H1 (cell line): ENCODE results near the gene CCL23. TPM values are rescaled to one million over a fixed set of nuclear protein-coding genes. Genes with fewer than 3 reads are reported as not detected.

Experiments
- CTCF ChIA-PET: fragments of 300-600 bp; sonication (Branson Sonifier 250); formaldehyde crosslinking; loops from one replicate; lab custom pipeline; 2021; ENCODE audit not compliant: partially characterized antibody; lab: Charles Lee
- POLR2A ChIA-PET: fragments of 300-600 bp; sonication (Branson Sonifier 250); formaldehyde crosslinking; loops from one replicate; lab custom pipeline; 2021; ENCODE audit warnings: inconsistent platforms; ENCODE audit not compliant: partially characterized antibody; lab: Charles Lee
- DNase-seq, 2 experiments: peaks; one replicate each; pipeline versions ENCODE4 v3.0.0 to v3.0.0-alpha.2; 2010 to 2022; ENCODE audit warnings: low spot score in 2 of 2, low read depth in 1 of 2, mixed read lengths in 1 of 2
- FAIRE-seq: peaks from 2 replicates; lab custom pipeline; 2011; peaks lifted over from hg19 to GRCh38; lab: Jason Lieb, UNC
- H2AFZ ChIP-seq: 2 replicates; pipeline ENCODE4 v1.8.1; 2012; ENCODE audit warnings: low read length, inconsistent platforms
- H2AK5ac ChIP-seq: 2 replicates; pipeline ENCODE4 v1.6.1; 2013; ENCODE audit warnings: low read depth, low read length
- H2BK120ac ChIP-seq: replicated peaks from 2 replicates; pipeline ENCODE3; 2013; ENCODE audit warnings: low read depth, low read length, inconsistent platforms
- H2BK12ac ChIP-seq: 2 replicates; pipeline ENCODE4 v1.6.1; 2013; ENCODE audit warnings: low read depth, low read length
- H2BK15ac ChIP-seq: 2 replicates; pipeline ENCODE4 v1.6.1; 2013; ENCODE audit warnings: low read length
- H2BK20ac ChIP-seq: 2 replicates; pipeline ENCODE4 v1.6.1; 2013; ENCODE audit warnings: low read length
- H2BK5ac ChIP-seq: 2 replicates; pipeline ENCODE4 v1.6.1; 2013; ENCODE audit warnings: low read depth, low read length
- H3K14ac ChIP-seq: 2 replicates; pipeline ENCODE4 v1.6.1; 2013; ENCODE audit warnings: inconsistent platforms; ENCODE audit not compliant: insufficient read length
- H3K18ac ChIP-seq: 2 replicates; pipeline ENCODE4 v1.6.1; 2013; ENCODE audit warnings: low read length; ENCODE audit errors: extremely low read depth
- H3K23ac ChIP-seq: 2 replicates; pipeline ENCODE4 v1.6.1; 2013; ENCODE audit warnings: inconsistent platforms; ENCODE audit not compliant: insufficient read length
- H3K23me2 ChIP-seq: 2 replicates; pipeline ENCODE4 v1.6.1; 2013; ENCODE audit warnings: low read depth, low read length
- H3K27ac ChIP-seq: 2 replicates; pipeline ENCODE4 v1.6.1; 2011; ENCODE audit warnings: low read depth, low read length, inconsistent platforms
- H3K27me3 ChIP-seq, 4 experiments: replicated peaks in 1 of 4; 1 replicate in 1 of 4; 2 replicates in 3 of 4; pipeline versions ENCODE4 v1.6.1 to v1.8.1; 2011 to 2013; ENCODE audit warnings: low read length in 3 of 4, mild to moderate bottlenecking in 3 of 4, inconsistent platforms in 2 of 4, mixed read lengths in 2 of 4, moderate library complexity in 1 of 4; ENCODE audit not compliant: control insufficient read depth in 3 of 4, insufficient read depth in 3 of 4; ENCODE audit errors: extremely low read depth in 1 of 4
- H3K36me3 ChIP-seq, 4 experiments: 2 replicates each; pipeline versions ENCODE4 v1.6.1 to v1.8.1; 2011 to 2013; ENCODE audit warnings: mild to moderate bottlenecking in 4 of 4, low read length in 3 of 4, moderate library complexity in 2 of 4, control low read depth in 1 of 4, inconsistent platforms in 1 of 4; ENCODE audit not compliant: insufficient read depth in 4 of 4, control insufficient read depth in 2 of 4
- H3K4ac ChIP-seq: replicated peaks from 2 replicates; pipeline ENCODE3; 2013; ENCODE audit warnings: low read length, low read depth, mixed read lengths, inconsistent platforms; ENCODE audit not compliant: insufficient read length
- H3K4me1 ChIP-seq, 4 experiments: replicated peaks in 1 of 4; 1 replicate in 1 of 4; 2 replicates in 3 of 4; pipeline versions ENCODE4 v1.6.1 to v1.8.1; 2011 to 2013; ENCODE audit warnings: low read length in 3 of 4, inconsistent platforms in 2 of 4, mixed read lengths in 1 of 4; ENCODE audit not compliant: insufficient read depth in 4 of 4, control insufficient read depth in 3 of 4
- H3K4me2 ChIP-seq, 2 experiments: 2 replicates each; pipeline versions ENCODE4 v1.6.1 to v1.8.1; 2011 to 2013; ENCODE audit warnings: low read depth in 2 of 2, low read length in 2 of 2, control low read depth in 1 of 2, inconsistent platforms in 1 of 2, mild to moderate bottlenecking in 1 of 2; ENCODE audit not compliant: insufficient read depth in 1 of 2
- H3K4me3 ChIP-seq, 4 experiments: fragments of 200-600, 300-600 bp in 1 of 4; sonication (generic), shearing (Covaris generic), sonication (Bioruptor Twin) in 1 of 4; 2 replicates each; pipeline versions ENCODE4 v1.5.1 to v1.8.1; 2011 to 2016; ENCODE audit warnings: low read length in 4 of 4, low read depth in 3 of 4, control low read depth in 2 of 4, inconsistent platforms in 2 of 4, mild to moderate bottlenecking in 2 of 4, mixed read lengths in 1 of 4, moderate library complexity in 1 of 4; ENCODE audit not compliant: insufficient read depth in 2 of 4; ENCODE audit errors: extremely low read depth in 1 of 4
- H3K56ac ChIP-seq: replicated peaks from 2 replicates; pipeline ENCODE3; 2013; ENCODE audit warnings: low read depth, mild to moderate bottlenecking, mixed read lengths, low read length, inconsistent platforms; ENCODE audit not compliant: insufficient read length
- H3K79me1 ChIP-seq: 2 replicates; pipeline ENCODE4 v1.6.1; 2013; ENCODE audit warnings: low read depth, low read length, control low read depth
- H3K79me2 ChIP-seq, 2 experiments: 2 replicates each; pipeline versions ENCODE4 v1.6.1 to v1.8.1; 2012 to 2013; ENCODE audit warnings: low read length in 2 of 2, mild to moderate bottlenecking in 2 of 2, inconsistent platforms in 1 of 2; ENCODE audit not compliant: insufficient read depth in 2 of 2, control insufficient read depth in 1 of 2
- H3K9ac ChIP-seq, 4 experiments: replicated peaks in 1 of 4; 1 replicate in 1 of 4; 2 replicates in 3 of 4; pipeline versions ENCODE4 v1.6.1 to v1.8.1; 2011 to 2013; ENCODE audit warnings: low read depth in 3 of 4, low read length in 3 of 4, control low read depth in 2 of 4, mild to moderate bottlenecking in 2 of 4, moderate library complexity in 2 of 4, inconsistent platforms in 1 of 4; ENCODE audit errors: extremely low read depth in 1 of 4
- H3K9me3 ChIP-seq, 2 experiments: 2 replicates each; pipeline versions ENCODE4 v1.6.1 to v1.8.1; 2012 to 2013; ENCODE audit warnings: mild to moderate bottlenecking in 2 of 2, moderate library complexity in 2 of 2, control low read depth in 1 of 2, inconsistent platforms in 1 of 2, low read depth in 1 of 2, low read length in 1 of 2, mixed read lengths in 1 of 2; ENCODE audit not compliant: insufficient read depth in 2 of 2
- H4K20me1 ChIP-seq, 2 experiments: replicated peaks in 1 of 2; 2 replicates each; pipeline versions ENCODE3 to v1.8.1; 2011 to 2013; ENCODE audit warnings: inconsistent platforms in 2 of 2, low read length in 2 of 2, mild to moderate bottlenecking in 1 of 2; ENCODE audit not compliant: insufficient read depth in 2 of 2, control insufficient read depth in 1 of 2
- H4K5ac ChIP-seq: 2 replicates; pipeline ENCODE4 v1.6.1; 2013; ENCODE audit warnings: low read length, low read depth, mixed read lengths, inconsistent platforms; ENCODE audit not compliant: insufficient read length
- H4K8ac ChIP-seq: 2 replicates; pipeline ENCODE4 v1.8.0; 2013; ENCODE audit warnings: mild to moderate bottlenecking, moderate library complexity, low read length, inconsistent platforms; ENCODE audit not compliant: insufficient read depth; ENCODE audit errors: extremely low read depth
- H4K91ac ChIP-seq: replicated peaks from 2 replicates; pipeline ENCODE3; 2013; ENCODE audit warnings: low read length, mixed read lengths, inconsistent platforms; ENCODE audit not compliant: insufficient read length
- ATF3 ChIP-seq: IDR thresholded peaks from 2 replicates; pipeline ENCODE4 v1.6.1; 2011; ENCODE audit warnings: low read depth, mild to moderate bottlenecking, low read length; ENCODE audit not compliant: insufficient read depth
- EGR1 ChIP-seq: IDR thresholded peaks from 2 replicates; pipeline ENCODE4 v1.6.1; 2011; ENCODE audit warnings: low read depth, low read length, borderline replicate concordance
- FOSL1 ChIP-seq: IDR thresholded peaks from 2 replicates; pipeline ENCODE4 v1.6.1; 2011; ENCODE audit warnings: mild to moderate bottlenecking, low read depth, low read length, moderate library complexity; ENCODE audit not compliant: insufficient read depth
- HDAC6 ChIP-seq: IDR thresholded peaks from one replicate; pipeline ENCODE4 v1.7.1; 2012; ENCODE audit warnings: low read depth, mild to moderate bottlenecking, inconsistent platforms, low read length, moderate library complexity
- POLR2A ChIP-seq, 2 experiments: IDR thresholded peaks; 1 replicate in 1 of 2; 2 replicates in 1 of 2; pipeline ENCODE4 v1.6.1; 2011; ENCODE audit warnings: low read depth in 2 of 2, low read length in 2 of 2, mild to moderate bottlenecking in 2 of 2; ENCODE audit errors: control extremely low read depth in 1 of 2
- RBBP5 ChIP-seq: IDR thresholded peaks from 2 replicates; pipeline ENCODE4 v1.7.1; 2012; ENCODE audit warnings: low read depth, mild to moderate bottlenecking, inconsistent platforms, low read length, moderate library complexity, borderline replicate concordance
- RXRA ChIP-seq: IDR thresholded peaks from 2 replicates; pipeline ENCODE4 v1.6.1; 2011; ENCODE audit warnings: low read depth, mild to moderate bottlenecking, low read length, moderate library complexity; ENCODE audit not compliant: insufficient read depth
- SIRT6 ChIP-seq: IDR thresholded peaks from one replicate; pipeline ENCODE4 v1.7.1; 2012; ENCODE audit warnings: low read length, inconsistent platforms
- SP1 ChIP-seq: IDR thresholded peaks from 2 replicates; pipeline ENCODE4 v1.6.1; 2011; ENCODE audit warnings: low read depth, low read length
- TAF7 ChIP-seq: optimal IDR thresholded peaks from 2 replicates; pipeline ENCODE3; 2011; ENCODE audit warnings: low read depth, mild to moderate bottlenecking, inconsistent platforms, low read length, moderate library complexity, borderline replicate concordance
- WGBS, 2 experiments: shearing (Covaris generic) in 1 of 2; methylation state at CpG; one replicate each; pipeline versions ENCODE4 v1.1.6 to v1.1.7; 2013 to 2015; ENCODE audit warnings: low lambda C conversion rate in 2 of 2, mixed read lengths in 2 of 2, inconsistent platforms in 1 of 2, low coverage in 1 of 2, missing lambda C conversion rate in 1 of 2; ENCODE audit not compliant: insufficient replicate concordance in 2 of 2, insufficient coverage in 1 of 2, insufficient read length in 1 of 2; ENCODE audit errors: extremely low coverage in 1 of 2, missing lambda C conversion rate in 1 of 2; 5-methylcytosine and 5-hydroxymethylcytosine counted together
- polyA plus RNA-seq, 7 experiments: library from polyadenylated mRNA; depleted of rRNA in 3 of 7; stranded (reverse) in 5 of 7; unstranded in 2 of 7; fragments of >200 nt in 5 of 7; fragments of 200-250 nt in 2 of 7; gene quantifications; 1 replicate in 5 of 7; 2 replicates in 1 of 7; 4 replicates in 1 of 7; pipeline versions ENCODE4 v1.2.1 to v1.2.3, GENCODE V29; 2011 to 2013; ENCODE audit warnings: missing spikeins in 2 of 7, mixed read lengths in 2 of 7
- total RNA-seq: library from RNA; stranded (reverse); fragmentation: NEBNext Ultra II Directional; extraction: Animal tissue kit (Norgen Biotek cat#: 25700); gene quantifications from 2 replicates; pipeline ENCODE4 v1.2.1, GENCODE V29; 2021

The CCL23 gene
- total and polyA plus RNA-seq, 2 of the 8 experiments (the other 6 are each of a cell fraction or from before 2014, with no cell fraction given) = not detected

GRCh38 chr17:35968520-35969054 lies 49.2 kb downstream of the CCL23 start:
- H3K23me2 ChIP-seq = no peaks in the 10 kb centered on the region
- H3K27ac ChIP-seq = no peak overlapping the region
- H3K36me3 ChIP-seq = no peaks in the 10 kb centered on the region
- FAIRE-seq (no peak), DNase-seq (no peak)
- peaks cover 0 to 2% (median 0%) of the 10 kb centered on the region in 4 experiments; a peak in 2 of 7 replicates for H3K4me1 ChIP-seq
- no peak overlapping the region for H2BK120ac ChIP-seq
- no peak overlapping the region for H3K18ac ChIP-seq
- H3K79me2 ChIP-seq = no peaks in the 10 kb centered on the region
- no peaks in the 10 kb centered on the region for H3K27me3 ChIP-seq
- H3K14ac ChIP-seq = no peak overlapping the region
- H3K9me3 ChIP-seq = no peaks in the 10 kb centered on the region
- no peak overlapping the region for H4K5ac ChIP-seq
- WGBS, 2 experiments = 86% methylated on average over 10 of the region's 10 CpGs; no CpG with 5 or more reads in 1 of the 2 experiments
- ChIA-PET CTCF (interaction anchor here (0.7 to 5.1 kb wide), 11 partner anchors 9 to 236 kb away, joined by 3 to 46 read pairs (median 4); no protein-coding TSS in a partner anchor), POLR2A (no interaction called here)
- no peak overlapping the region for H3K4ac ChIP-seq
- H2BK5ac ChIP-seq = no peak overlapping the region
- no peak overlapping the region for H2BK20ac ChIP-seq
- H3K4me2 ChIP-seq = no peak overlapping the region
- H2BK12ac ChIP-seq = no peak overlapping the region
- H4K8ac ChIP-seq = no peak overlapping the region
- H3K56ac ChIP-seq = no peak overlapping the region
- no peaks in the 10 kb centered on the region for H4K20me1 ChIP-seq
- H4K91ac ChIP-seq = no peak overlapping the region
- no peak overlapping the region for H2BK15ac ChIP-seq
- H3K4me3 ChIP-seq = no peak overlapping the region
- H3K23ac ChIP-seq = no peak overlapping the region
- no peak overlapping the region for H3K9ac ChIP-seq
- no peaks in the 10 kb centered on the region for H3K79me1 ChIP-seq
- H2AFZ ChIP-seq = no peak overlapping the region
- no peak overlapping the region for H2AK5ac ChIP-seq
- TF ChIP-seq RXRA (no peak), ATF3 (no peak), FOSL1 (no peak), HDAC6 (no peak), RBBP5 (no peak), SIRT6 (no peak), TAF7 (no peak), SP1 (no peak), EGR1 (no peak), POLR2A (IDR thresholded peaks at IDR 0.05; ENCODE audit: control extremely low read depth in 1 of 2, low read depth in 2 of 2, low read length in 2 of 2) (no peak)
